ENCODE measurements around the gene RRAS2.

Gene RRAS2

GRCh38 chr11:14388352-14388751 is 29.4 kb upstream of the RRAS2 start:
- DNase-seq (ENCODE audit: low read depth in 1 of 2, low spot score in 1 of 2) = no peak
- no peak overlapping the region for H3K4me3 ChIP-seq (replicated peaks; ENCODE audit: insufficient read depth, low read length)
- peaks cover 2% of the 10 kb centered on the region for H3K27me3 ChIP-seq (ENCODE audit: insufficient read depth, poor library complexity, severe bottlenecking)
- no peak overlapping the region for H3K27ac ChIP-seq (replicated peaks)
- TF ChIP-seq GABPA (IDR thresholded peaks at IDR 0.05; ENCODE audit: low read depth) (no peak), POLR2AphosphoS5 (IDR thresholded peaks at IDR 0.05; ENCODE audit: low read depth) (no peak), SPI1 (IDR thresholded peaks at IDR 0.05; ENCODE audit: borderline replicate concordance, low read depth) (no peak), CTCF (IDR thresholded peaks at IDR 0.05; ENCODE audit: insufficient read depth, low read length) (no peak)
- TF ChIP-seq, protein P1, sequence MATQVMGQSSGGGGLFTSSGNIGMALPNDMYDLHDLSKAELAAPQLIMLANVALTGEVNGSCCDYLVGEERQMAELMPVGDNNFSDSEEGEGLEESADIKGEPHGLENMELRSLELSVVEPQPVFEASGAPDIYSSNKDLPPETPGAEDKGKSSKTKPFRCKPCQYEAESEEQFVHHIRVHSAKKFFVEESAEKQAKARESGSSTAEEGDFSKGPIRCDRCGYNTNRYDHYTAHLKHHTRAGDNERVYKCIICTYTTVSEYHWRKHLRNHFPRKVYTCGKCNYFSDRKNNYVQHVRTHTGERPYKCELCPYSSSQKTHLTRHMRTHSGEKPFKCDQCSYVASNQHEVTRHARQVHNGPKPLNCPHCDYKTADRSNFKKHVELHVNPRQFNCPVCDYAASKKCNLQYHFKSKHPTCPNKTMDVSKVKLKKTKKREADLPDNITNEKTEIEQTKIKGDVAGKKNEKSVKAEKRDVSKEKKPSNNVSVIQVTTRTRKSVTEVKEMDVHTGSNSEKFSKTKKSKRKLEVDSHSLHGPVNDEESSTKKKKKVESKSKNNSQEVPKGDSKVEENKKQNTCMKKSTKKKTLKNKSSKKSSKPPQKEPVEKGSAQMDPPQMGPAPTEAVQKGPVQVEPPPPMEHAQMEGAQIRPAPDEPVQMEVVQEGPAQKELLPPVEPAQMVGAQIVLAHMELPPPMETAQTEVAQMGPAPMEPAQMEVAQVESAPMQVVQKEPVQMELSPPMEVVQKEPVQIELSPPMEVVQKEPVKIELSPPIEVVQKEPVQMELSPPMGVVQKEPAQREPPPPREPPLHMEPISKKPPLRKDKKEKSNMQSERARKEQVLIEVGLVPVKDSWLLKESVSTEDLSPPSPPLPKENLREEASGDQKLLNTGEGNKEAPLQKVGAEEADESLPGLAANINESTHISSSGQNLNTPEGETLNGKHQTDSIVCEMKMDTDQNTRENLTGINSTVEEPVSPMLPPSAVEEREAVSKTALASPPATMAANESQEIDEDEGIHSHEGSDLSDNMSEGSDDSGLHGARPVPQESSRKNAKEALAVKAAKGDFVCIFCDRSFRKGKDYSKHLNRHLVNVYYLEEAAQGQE (IDR thresholded peaks at IDR 0.05; ENCODE audit: insufficient replicate concordance, low read depth) = no peak

- Histone ChIP-seq H3K4me3 (replicated peaks; ENCODE audit: insufficient read depth, low read length) (no peak overlapping the region), H3K27me3 (ENCODE audit: insufficient read depth, poor library complexity, severe bottlenecking) (peaks cover 9% of the 10 kb centered on the region), H3K27ac (replicated peaks) (no peak overlapping the region)
- TF ChIP-seq, protein P1 (IDR thresholded peaks at IDR 0.05; ENCODE audit: insufficient replicate concordance, low read depth) = no peak
- TF ChIP-seq GABPA (IDR thresholded peaks at IDR 0.05; ENCODE audit: low read depth) = no peak
- TF ChIP-seq SPI1 (IDR thresholded peaks at IDR 0.05; ENCODE audit: borderline replicate concordance, low read depth) = no peak
- no peak for TF ChIP-seq CTCF (IDR thresholded peaks at IDR 0.05; ENCODE audit: insufficient read depth, low read length)
- TF ChIP-seq POLR2AphosphoS5 (IDR thresholded peaks at IDR 0.05; ENCODE audit: low read depth) = no peak
- no peak for DNase-seq (ENCODE audit: low read depth in 1 of 2, low spot score in 1 of 2)
Observed at GRCh38 chr11:14386895-14387480, 28.0 kb upstream of the RRAS2 start.

- Histone ChIP-seq H3K27me3 (ENCODE audit: insufficient read depth, poor library complexity, severe bottlenecking) (peaks cover 16% of the 10 kb centered on the region), H3K4me3 (replicated peaks; ENCODE audit: insufficient read depth, low read length) (no peak overlapping the region), H3K27ac (replicated peaks) (no peak overlapping the region)
- no peak for DNase-seq (ENCODE audit: low read depth in 1 of 2, low spot score in 1 of 2)
- TF ChIP-seq POLR2AphosphoS5 (IDR thresholded peaks at IDR 0.05; ENCODE audit: low read depth) (no peak), CTCF (IDR thresholded peaks at IDR 0.05; ENCODE audit: insufficient read depth, low read length) (no peak), GABPA (IDR thresholded peaks at IDR 0.05; ENCODE audit: low read depth) (no peak), SPI1 (IDR thresholded peaks at IDR 0.05; ENCODE audit: borderline replicate concordance, low read depth) (no peak)
- TF ChIP-seq, protein P1 (IDR thresholded peaks at IDR 0.05; ENCODE audit: insufficient replicate concordance, low read depth) = no peak
Observed at GRCh38 chr11:14386081-14386480, 27.1 kb upstream of the RRAS2 start.

Measured in HL-60 (cell line).